HepG2 (cell line): ENCODE measurements around the gene FYTTD1. TPM values are rescaled to one million over a fixed set of nuclear protein-coding genes. Genes with fewer than 3 reads are reported as not detected.

Experiments
- BORCS8-MEF2B ChIP-seq: sonication (generic); formaldehyde crosslinking; IDR thresholded peaks from 2 replicates; pipeline ENCODE4 v1.8.0; 2022; ENCODE audit warnings: mild to moderate bottlenecking, missing genetic modification reagents
- CENPT ChIP-seq: sonication (generic); formaldehyde crosslinking; IDR thresholded peaks from 2 replicates; pipeline ENCODE4 v1.8.0; 2022; ENCODE audit warnings: low read depth, mild to moderate bottlenecking, moderate library complexity, missing genetic modification reagents
- DNMT1 ChIP-seq: sonication (generic); formaldehyde crosslinking; IDR thresholded peaks from 2 replicates; pipeline ENCODE4 v1.5.1; 2020; ENCODE audit warnings: mild to moderate bottlenecking, missing genetic modification reagents
- EED ChIP-seq: sonication (generic); formaldehyde crosslinking; IDR thresholded peaks from 2 replicates; pipeline ENCODE4 v1.5.0; 2020; ENCODE audit warnings: mild to moderate bottlenecking, missing genetic modification reagents
- ETV6 ChIP-seq: sonication (generic); formaldehyde crosslinking; conservative IDR thresholded peaks from 2 replicates; pipeline ENCODE4 v1.4.0; 2020; ENCODE audit warnings: missing genetic modification reagents
- MYPOP ChIP-seq: sonication (generic); formaldehyde crosslinking; IDR thresholded peaks from 2 replicates; pipeline ENCODE4 v1.8.1; 2023; ENCODE audit warnings: mild to moderate bottlenecking, moderate library complexity, missing genetic modification reagents
- NFE2L2 ChIP-seq: fragments of 150-350 bp; IDR thresholded peaks from 2 replicates; pipeline ENCODE4 v1.6.1; 2014; ENCODE audit warnings: low read length
- PHB2 ChIP-seq: fragments of 450-650 bp; IDR thresholded peaks from 2 replicates; pipeline ENCODE4 v1.6.1; 2018; ENCODE audit not compliant: partially characterized antibody
- RFX1 ChIP-seq: fragments of 450-650 bp; IDR thresholded peaks from 2 replicates; pipeline ENCODE4 v1.6.1; 2017
- TOPORS ChIP-seq: sonication (generic); formaldehyde crosslinking; IDR thresholded peaks from 2 replicates; pipeline ENCODE4 v1.8.0; 2023; ENCODE audit warnings: mild to moderate bottlenecking, missing genetic modification reagents
- ZBTB8A ChIP-seq: sonication (generic); formaldehyde crosslinking; IDR thresholded peaks from 2 replicates; pipeline ENCODE4 v1.4.0; 2020; ENCODE audit warnings: mild to moderate bottlenecking, low read depth, missing genetic modification reagents, borderline replicate concordance
- ZFY ChIP-seq: sonication (generic); formaldehyde crosslinking; IDR thresholded peaks from 2 replicates; pipeline ENCODE4 v1.4.0; 2020; ENCODE audit warnings: missing genetic modification reagents
- ZNF24 ChIP-seq: fragments of 450-650 bp; IDR thresholded peaks from 2 replicates; pipeline ENCODE4 v1.6.1; 2017; ENCODE audit warnings: antibody characterized with exemption, mild to moderate bottlenecking
- ZNF747 ChIP-seq: sonication (generic); formaldehyde crosslinking; IDR thresholded peaks from 2 replicates; pipeline ENCODE4 v1.8.1; 2023; ENCODE audit warnings: missing genetic modification reagents, mild to moderate bottlenecking, borderline replicate concordance
- ZSCAN29 ChIP-seq: sonication (generic); formaldehyde crosslinking; conservative IDR thresholded peaks from 2 replicates; pipeline ENCODE4 v1.4.0; 2020; ENCODE audit warnings: mild to moderate bottlenecking, missing genetic modification reagents
- polyA plus RNA-seq, 8 experiments: library from polyadenylated mRNA; depleted of rRNA in 3 of 8; stranded (reverse) in 7 of 8; unstranded in 1 of 8; fragments of >200 nt; fragmentation: Illumina TruSeq in 4 of 8; extraction: Trizol in 4 of 8; gene quantifications; 2 replicates each; pipeline versions ENCODE4 v1.2.1 to v1.2.3, GENCODE V29; 2011 to 2016; ENCODE audit warnings: low read depth in 4 of 8, missing spikeins in 1 of 8, mixed read lengths in 1 of 8; ENCODE audit not compliant: insufficient read depth in 1 of 8
- total RNA-seq, 5 experiments: library from RNA; depleted of rRNA; stranded (reverse); fragments of >200 nt; fragmentation: Illumina TruSeq; extraction: Trizol; gene quantifications; 2 replicates each; pipeline ENCODE4 v1.2.3, GENCODE V29; 2016; ENCODE audit warnings: low read depth in 1 of 5
- TF ChIP-seq, protein P1 (sequence below): sonication (generic); formaldehyde crosslinking; conservative IDR thresholded peaks from 2 replicates; pipeline ENCODE4 v1.4.0; 2020; ENCODE audit warnings: missing genetic modification reagents
- TF ChIP-seq, protein P2 (sequence below): IDR thresholded peaks from 2 replicates; pipeline ENCODE4 v1.6.1; 2016; ENCODE audit warnings: mild to moderate bottlenecking
- TF ChIP-seq, protein P3 (sequence below): sonication (generic); formaldehyde crosslinking; IDR thresholded peaks from 2 replicates; pipeline ENCODE4 v1.4.0; 2020; ENCODE audit warnings: mild to moderate bottlenecking, missing genetic modification reagents
- TF ChIP-seq, protein P4 (sequence below): sonication (generic); formaldehyde crosslinking; IDR thresholded peaks from 2 replicates; pipeline ENCODE4 v1.8.0; 2022; ENCODE audit warnings: missing genetic modification reagents, mild to moderate bottlenecking, borderline replicate concordance
- TF ChIP-seq, protein P5 (sequence below): sonication (generic); formaldehyde crosslinking; conservative IDR thresholded peaks from 2 replicates; pipeline ENCODE4 v1.4.0; 2020; ENCODE audit warnings: missing genetic modification reagents

FYTTD1 gene
- total and polyA plus RNA-seq, 2 of the 13 experiments (the other 11 are each of a cell fraction or from before 2014, with no cell fraction given), result 6.5 to 28.8 TPM

GRCh38 chr3:197791113-197791891, 41.6 kb downstream of the FYTTD1 start, which contains the start of gene LRCH3 (continued):
- TF ChIP-seq, protein P1, sequence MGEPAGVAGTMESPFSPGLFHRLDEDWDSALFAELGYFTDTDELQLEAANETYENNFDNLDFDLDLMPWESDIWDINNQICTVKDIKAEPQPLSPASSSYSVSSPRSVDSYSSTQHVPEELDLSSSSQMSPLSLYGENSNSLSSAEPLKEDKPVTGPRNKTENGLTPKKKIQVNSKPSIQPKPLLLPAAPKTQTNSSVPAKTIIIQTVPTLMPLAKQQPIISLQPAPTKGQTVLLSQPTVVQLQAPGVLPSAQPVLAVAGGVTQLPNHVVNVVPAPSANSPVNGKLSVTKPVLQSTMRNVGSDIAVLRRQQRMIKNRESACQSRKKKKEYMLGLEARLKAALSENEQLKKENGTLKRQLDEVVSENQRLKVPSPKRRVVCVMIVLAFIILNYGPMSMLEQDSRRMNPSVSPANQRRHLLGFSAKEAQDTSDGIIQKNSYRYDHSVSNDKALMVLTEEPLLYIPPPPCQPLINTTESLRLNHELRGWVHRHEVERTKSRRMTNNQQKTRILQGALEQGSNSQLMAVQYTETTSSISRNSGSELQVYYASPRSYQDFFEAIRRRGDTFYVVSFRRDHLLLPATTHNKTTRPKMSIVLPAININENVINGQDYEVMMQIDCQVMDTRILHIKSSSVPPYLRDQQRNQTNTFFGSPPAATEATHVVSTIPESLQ (CRISPR knock-in tag), result no peak
- TF ChIP-seq ZFY (CRISPR knock-in tag) (peak; percentile 95), ETV6 (CRISPR knock-in tag) (peak; percentile 70; the same call in 1 of the 2 replicates), NFE2L2 (no peak), EED (CRISPR knock-in tag) (peak; percentile 66), RFX1 (no peak), BORCS8-MEF2B (CRISPR knock-in tag) (peak; percentile 31; the same call in 1 of the 2 replicates), ZBTB8A (CRISPR knock-in tag) (peak; percentile 35; the same call in 1 of the 2 replicates), PHB2 (no peak), MYPOP (CRISPR knock-in tag) (peak; percentile 95), CENPT (CRISPR knock-in tag) (no peak), ZNF747 (CRISPR knock-in tag) (peak; percentile 60; the same call in 1 of the 2 replicates), ZNF24 (no peak), TOPORS (CRISPR knock-in tag) (peak; percentile 80; the same call in 1 of the 2 replicates), DNMT1 (CRISPR knock-in tag) (peak; percentile 66; the same call in 1 of the 2 replicates), ZSCAN29 (CRISPR knock-in tag) (peak; percentile 83)
- TF ChIP-seq, protein P2, sequence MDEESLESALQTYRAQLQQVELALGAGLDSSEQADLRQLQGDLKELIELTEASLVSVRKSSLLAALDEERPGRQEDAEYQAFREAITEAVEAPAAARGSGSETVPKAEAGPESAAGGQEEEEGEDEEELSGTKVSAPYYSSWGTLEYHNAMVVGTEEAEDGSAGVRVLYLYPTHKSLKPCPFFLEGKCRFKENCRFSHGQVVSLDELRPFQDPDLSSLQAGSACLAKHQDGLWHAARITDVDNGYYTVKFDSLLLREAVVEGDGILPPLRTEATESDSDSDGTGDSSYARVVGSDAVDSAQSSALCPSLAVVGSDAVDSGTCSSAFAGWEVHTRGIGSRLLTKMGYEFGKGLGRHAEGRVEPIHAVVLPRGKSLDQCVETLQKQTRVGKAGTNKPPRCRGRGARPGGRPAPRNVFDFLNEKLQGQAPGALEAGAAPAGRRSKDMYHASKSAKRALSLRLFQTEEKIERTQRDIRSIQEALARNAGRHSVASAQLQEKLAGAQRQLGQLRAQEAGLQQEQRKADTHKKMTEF (CRISPR knock-in tag), result peak; percentile 92
- TF ChIP-seq, protein P3, sequence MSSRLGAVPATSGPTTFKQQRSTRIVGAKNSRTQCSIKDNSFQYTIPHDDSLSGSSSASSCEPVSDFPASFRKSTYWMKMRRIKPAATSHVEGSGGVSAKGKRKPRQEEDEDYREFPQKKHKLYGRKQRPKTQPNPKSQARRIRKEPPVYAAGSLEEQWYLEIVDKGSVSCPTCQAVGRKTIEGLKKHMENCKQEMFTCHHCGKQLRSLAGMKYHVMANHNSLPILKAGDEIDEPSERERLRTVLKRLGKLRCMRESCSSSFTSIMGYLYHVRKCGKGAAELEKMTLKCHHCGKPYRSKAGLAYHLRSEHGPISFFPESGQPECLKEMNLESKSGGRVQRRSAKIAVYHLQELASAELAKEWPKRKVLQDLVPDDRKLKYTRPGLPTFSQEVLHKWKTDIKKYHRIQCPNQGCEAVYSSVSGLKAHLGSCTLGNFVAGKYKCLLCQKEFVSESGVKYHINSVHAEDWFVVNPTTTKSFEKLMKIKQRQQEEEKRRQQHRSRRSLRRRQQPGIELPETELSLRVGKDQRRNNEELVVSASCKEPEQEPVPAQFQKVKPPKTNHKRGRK (CRISPR knock-in tag), result no peak
- TF ChIP-seq, protein P4, sequence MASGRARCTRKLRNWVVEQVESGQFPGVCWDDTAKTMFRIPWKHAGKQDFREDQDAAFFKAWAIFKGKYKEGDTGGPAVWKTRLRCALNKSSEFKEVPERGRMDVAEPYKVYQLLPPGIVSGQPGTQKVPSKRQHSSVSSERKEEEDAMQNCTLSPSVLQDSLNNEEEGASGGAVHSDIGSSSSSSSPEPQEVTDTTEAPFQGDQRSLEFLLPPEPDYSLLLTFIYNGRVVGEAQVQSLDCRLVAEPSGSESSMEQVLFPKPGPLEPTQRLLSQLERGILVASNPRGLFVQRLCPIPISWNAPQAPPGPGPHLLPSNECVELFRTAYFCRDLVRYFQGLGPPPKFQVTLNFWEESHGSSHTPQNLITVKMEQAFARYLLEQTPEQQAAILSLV, result peak; percentile 88; the same call in 1 of the 2 replicates
- TF ChIP-seq, protein P5, sequence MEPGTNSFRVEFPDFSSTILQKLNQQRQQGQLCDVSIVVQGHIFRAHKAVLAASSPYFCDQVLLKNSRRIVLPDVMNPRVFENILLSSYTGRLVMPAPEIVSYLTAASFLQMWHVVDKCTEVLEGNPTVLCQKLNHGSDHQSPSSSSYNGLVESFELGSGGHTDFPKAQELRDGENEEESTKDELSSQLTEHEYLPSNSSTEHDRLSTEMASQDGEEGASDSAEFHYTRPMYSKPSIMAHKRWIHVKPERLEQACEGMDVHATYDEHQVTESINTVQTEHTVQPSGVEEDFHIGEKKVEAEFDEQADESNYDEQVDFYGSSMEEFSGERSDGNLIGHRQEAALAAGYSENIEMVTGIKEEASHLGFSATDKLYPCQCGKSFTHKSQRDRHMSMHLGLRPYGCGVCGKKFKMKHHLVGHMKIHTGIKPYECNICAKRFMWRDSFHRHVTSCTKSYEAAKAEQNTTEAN, result no peak; the same call in 1 of the 2 replicates
